NCI-H1048 (cell line): ENCODE measurements around the gene PHLPP2.
"Not testable (repeated sequence)": the region's sequence is repeated elsewhere in the genome, so short reads cannot be mapped to it uniquely, and the experiment has no call there.

Source experiments
- DNase-seq: peaks from one replicate; lab custom pipeline; 2025; lab: John Stamatoyannopoulos, UW

The PHLPP2 gene

GRCh38 chr16:71623597-71623996 is 100.9 kb downstream of the PHLPP2 start:
- no peak for DNase-seq

GRCh38 chr16:71622088-71622487 is 102.4 kb downstream of the PHLPP2 start:
- DNase-seq: no peak

GRCh38 chr16:71618429-71618828 is 106.1 kb downstream of the PHLPP2 start:
- no peak for DNase-seq

- DNase-seq: not testable (repeated sequence)
Measured at GRCh38 chr16:71614956-71615355, 109.5 kb downstream of the PHLPP2 start.

GRCh38 chr16:71610936-71611871 is 113.3 kb downstream of the PHLPP2 start:
- peak; percentile 27 for DNase-seq

- DNase-seq: no peak
Measured at GRCh38 chr16:71610447-71610846, 114.1 kb downstream of the PHLPP2 start.

- DNase-seq: no peak
Measured at GRCh38 chr16:71609066-71609465, 115.4 kb downstream of the PHLPP2 start.

- no peak for DNase-seq
Measured at GRCh38 chr16:71600822-71601221, 123.7 kb downstream of the PHLPP2 start.

GRCh38 chr16:71598426-71598825 is 126.1 kb downstream of the PHLPP2 start:
- DNase-seq: not testable (repeated sequence)

- not testable (repeated sequence) for DNase-seq
Measured at GRCh38 chr16:71595340-71595826, 129.1 kb downstream of the PHLPP2 start.
